Stimulated activated CD4-positive, alpha-beta T cell treated with anti-CD3 and anti-CD28 coated beads, Interleukin-1b, Interleukin-23, amount 100 ng/mL, for 48 hours (primary cell): Measurements from ENCODE around the gene DSCAML1.
"Not testable (repeated sequence)": the region's sequence is repeated elsewhere in the genome, so short reads cannot be mapped to it uniquely, and the experiment has no call there.

Source experiments
- DNase-seq: peaks from one replicate; pipeline ENCODE4 v3.0.0-alpha.2; 2020

The DSCAML1 gene

GRCh38 chr11:117793583-117793982, 3.4 kb downstream of the DSCAML1 start:
- no peak for DNase-seq

DNA sequence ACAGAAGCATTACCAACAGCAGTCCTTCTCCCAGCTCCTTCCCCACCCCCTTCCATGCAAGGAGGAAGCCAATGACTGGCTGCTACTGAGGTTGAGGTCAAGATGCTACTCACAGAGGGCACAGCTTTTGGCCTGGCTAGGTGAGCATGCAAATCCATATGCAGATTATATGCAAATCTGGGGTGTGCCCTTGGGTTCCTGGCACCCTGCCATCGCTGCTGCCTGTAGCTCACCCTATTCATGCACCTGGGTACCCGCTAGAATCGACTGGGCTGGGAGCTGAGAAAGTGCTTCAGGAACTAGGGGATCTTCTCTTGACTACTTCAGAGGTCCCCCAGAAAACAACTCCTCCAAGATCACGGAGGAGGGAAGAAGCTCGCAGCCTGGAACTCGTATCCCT, 4.0 kb downstream of the DSCAML1 start:
- no peak for DNase-seq

DNA sequence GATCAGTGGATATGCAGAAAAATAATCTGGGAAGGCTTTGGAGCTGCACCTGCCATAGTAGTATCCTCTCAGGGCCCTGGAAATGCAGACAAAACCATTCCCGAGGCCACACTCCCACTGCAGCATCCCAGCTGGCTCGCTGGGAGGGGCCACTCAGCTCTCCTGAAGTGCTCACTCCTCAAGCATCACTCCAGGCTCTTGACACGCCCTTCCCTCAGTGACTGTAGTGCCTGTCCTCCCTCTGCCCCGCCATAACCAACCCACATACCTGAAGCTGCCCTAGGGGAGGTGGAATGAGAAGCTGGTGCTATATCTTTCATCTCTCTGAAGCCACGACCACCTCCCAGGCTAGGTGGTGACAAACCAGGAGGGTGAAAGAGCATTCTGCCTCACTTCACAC, 4.8 kb downstream of the DSCAML1 start:
- no peak for DNase-seq

DNA sequence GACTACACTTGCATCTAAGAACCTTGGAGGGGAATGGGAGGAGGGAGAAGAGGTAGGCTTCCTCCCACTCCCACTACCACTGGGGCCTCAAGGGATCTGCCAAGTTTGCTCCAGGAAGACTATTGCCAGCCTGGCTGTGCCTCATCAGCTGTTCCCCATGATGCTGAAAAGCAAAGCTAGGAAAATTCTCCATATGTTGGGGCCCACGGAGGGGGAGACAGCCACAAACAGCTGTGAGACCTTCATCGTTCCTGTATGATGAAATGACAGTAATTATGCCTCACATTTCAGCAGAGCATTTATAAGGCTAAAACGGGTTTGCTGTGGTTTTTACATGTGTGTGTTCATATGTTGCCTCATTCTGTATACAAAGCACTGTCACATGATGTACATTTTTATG, 6.7 kb downstream of the DSCAML1 start:
- no peak for DNase-seq

- DNase-seq, result no peak
Observed at GRCh38 chr11:117789241-117789640, 7.8 kb downstream of the DSCAML1 start.

- no peak for DNase-seq
Observed at GRCh38 chr11:117786135-117786870, 10.7 kb downstream of the DSCAML1 start.

DNA sequence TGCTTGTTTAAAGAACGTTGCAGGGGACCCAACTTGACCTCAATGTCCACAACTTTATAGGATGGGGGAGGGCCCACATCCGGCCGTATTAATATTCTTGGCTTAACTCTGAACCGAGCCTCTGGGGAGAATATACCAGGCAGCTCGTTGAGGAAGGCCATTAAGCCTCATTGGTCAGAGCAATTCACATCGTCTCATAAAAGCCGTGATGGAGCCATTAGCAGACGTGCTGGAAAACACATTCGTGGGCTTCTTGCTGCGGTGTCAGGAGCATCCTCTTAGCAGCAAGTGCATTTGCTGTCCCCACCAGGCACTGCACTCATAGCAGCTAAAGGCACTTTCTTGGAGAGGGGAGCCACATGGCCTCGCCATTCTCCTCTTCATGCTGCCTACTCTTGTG, 14.9 kb downstream of the DSCAML1 start:
- DNase-seq, result no peak

GRCh38 chr11:117781627-117782026, 15.4 kb downstream of the DSCAML1 start:
- DNase-seq, result no peak

DNA sequence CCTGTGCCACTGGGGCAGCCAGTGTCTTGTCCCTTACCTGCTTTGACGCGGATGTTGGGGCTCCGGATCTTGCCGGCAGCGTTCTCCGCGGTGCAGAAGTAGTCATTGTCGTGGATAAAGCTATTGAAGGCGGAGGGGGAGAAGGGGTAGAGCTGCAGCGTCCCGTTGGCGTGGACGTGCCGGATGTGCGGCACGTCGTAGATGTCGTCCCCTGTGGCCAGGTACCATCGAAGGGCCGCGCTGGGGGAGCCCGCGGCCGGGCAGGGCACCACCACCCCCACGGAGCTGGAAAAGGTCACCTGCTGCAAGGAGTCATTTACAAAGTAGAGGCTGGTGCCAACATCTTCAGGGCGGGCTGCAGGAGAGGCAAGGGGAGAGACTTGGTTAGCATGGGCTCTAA, 16.6 kb downstream of the DSCAML1 start:
- DNase-seq, result no peak

GRCh38 chr11:117774553-117774952, 22.5 kb downstream of the DSCAML1 start:
- no peak for DNase-seq

- no peak for DNase-seq
Observed at GRCh38 chr11:117772360-117772759, 24.7 kb downstream of the DSCAML1 start.

DNA sequence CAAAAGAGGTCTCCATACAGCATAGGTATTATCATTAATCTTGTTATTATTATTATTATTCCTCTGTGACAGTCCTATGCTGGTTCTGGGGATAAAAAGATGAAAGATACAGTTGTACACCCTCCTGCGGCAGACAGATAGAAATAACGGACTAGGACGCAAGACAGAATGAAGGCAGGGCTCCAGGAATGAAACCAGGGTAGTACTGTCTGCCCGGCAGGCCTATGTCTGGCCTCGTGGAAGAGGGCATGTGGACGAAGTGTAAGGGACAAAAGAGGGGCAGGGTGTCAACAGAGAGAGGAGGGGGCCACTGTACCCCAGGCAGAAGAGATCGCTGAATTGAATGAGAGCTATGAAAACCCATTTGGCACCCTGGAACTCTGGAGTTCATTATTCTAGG, 25.2 kb downstream of the DSCAML1 start:
- no peak for DNase-seq

DNA sequence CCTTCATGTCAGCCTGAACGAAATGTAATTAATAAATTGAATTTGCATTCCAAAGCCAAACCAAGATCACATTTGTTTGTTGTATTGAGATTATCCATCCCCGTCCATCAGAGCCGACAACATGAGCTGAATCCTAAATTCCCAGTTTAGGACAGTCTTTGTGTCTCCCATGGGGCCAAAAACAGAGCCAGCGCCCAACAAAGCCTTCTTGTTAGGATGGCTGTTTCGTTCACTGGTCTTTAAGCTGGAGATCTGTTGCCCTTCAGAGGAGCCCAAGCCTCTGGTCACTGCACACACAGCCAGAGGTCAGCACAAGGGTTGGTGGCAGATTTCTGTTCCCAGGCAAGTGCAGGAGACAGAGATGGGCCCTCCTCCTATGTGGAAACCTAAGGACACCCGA, 25.8 kb downstream of the DSCAML1 start:
- DNase-seq, result no peak

- no peak for DNase-seq
Observed at GRCh38 chr11:117770061-117770460, 27.0 kb downstream of the DSCAML1 start.

- DNase-seq, result no peak
Observed at GRCh38 chr11:117769533-117769932, 27.5 kb downstream of the DSCAML1 start.

- no peak for DNase-seq
Observed at GRCh38 chr11:117768506-117768905, 28.5 kb downstream of the DSCAML1 start.

DNA sequence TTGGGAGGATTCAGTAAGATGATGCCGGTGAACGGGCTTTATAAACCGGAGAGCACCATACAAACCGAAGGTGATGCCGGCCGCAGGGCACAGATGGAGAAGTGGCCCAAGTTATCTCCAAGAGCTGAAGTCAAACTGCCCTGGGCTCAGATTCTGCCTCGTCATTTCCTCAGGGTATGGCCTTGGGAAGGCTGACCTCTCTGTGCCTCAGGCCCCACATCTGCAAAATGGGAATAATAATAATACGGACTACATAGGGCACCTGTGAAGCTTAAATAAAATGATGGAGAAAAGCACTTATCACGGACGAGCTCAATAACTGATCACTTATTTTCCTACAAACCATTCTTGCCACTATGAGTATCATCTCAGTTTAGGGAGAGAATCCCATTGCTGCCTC, 29.9 kb downstream of the DSCAML1 start:
- no peak for DNase-seq

- DNase-seq, result no peak
Observed at GRCh38 chr11:117766576-117766975, 30.4 kb downstream of the DSCAML1 start.

- no peak for DNase-seq
Observed at GRCh38 chr11:117766026-117766425, 31.0 kb downstream of the DSCAML1 start.

GRCh38 chr11:117765068-117765467, 31.9 kb downstream of the DSCAML1 start:
- no peak for DNase-seq

- not testable (repeated sequence) for DNase-seq
Observed at GRCh38 chr11:117763465-117763864, 33.6 kb downstream of the DSCAML1 start.

GRCh38 chr11:117761993-117762392, 35.0 kb downstream of the DSCAML1 start:
- no peak for DNase-seq

GRCh38 chr11:117759305-117759704, 37.7 kb downstream of the DSCAML1 start:
- DNase-seq, result no peak

- DNase-seq, result no peak
Observed at GRCh38 chr11:117754030-117754429, 43.0 kb downstream of the DSCAML1 start.

DNA sequence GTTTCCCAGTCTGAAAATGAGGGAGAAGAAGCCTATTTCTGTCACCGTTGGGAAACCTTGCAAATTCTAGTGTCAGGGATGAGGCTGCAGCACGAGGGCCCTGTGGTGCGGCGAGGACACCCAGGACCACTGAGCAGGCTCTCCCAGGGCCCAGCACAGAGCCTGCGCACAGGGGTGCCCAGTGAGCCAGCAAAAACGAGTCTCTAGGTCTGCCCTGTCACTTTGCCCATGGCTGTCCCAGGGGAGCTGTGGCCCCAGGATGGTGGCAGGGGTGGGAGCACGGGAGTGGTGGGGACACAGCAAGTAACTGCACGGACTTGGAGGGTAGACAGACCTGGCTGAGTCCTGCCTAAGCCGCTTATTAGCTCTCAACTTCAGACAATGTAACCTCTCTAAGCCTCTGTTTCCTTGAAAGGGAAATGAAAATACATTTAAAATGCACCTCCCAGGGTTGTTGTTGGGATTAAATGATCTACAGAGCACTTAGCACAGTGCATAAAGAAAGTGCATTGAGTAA, 44.2 kb downstream of the DSCAML1 start:
- DNase-seq, result no peak
